NK-92 (cell line): Measurements from ENCODE around the gene LINC01488.

Experiments used
- DNase-seq: peaks from one replicate; lab custom pipeline; 2025; ENCODE audit not compliant: unreplicated experiment; lab: John Stamatoyannopoulos, UW

LINC01488 gene

GRCh38 chr11:69525516-69526452 is 44.3 kb downstream of the LINC01488 start:
- DNase-seq, result no peak

- no peak for DNase-seq
These were observed 45.0 kb downstream of the LINC01488 start for GRCh38 chr11:69526453-69526810.

GRCh38 chr11:69529001-69529400 is 47.5 kb downstream of the LINC01488 start:
- no peak for DNase-seq

- no peak for DNase-seq
These were observed 49.0 kb downstream of the LINC01488 start for GRCh38 chr11:69530278-69531070.

GRCh38 chr11:69531071-69531716 is 49.7 kb downstream of the LINC01488 start:
- DNase-seq, result no peak

- DNase-seq, result no peak
These were observed 50.2 kb downstream of the LINC01488 start for GRCh38 chr11:69531717-69532088.

- no peak for DNase-seq
These were observed 52.1 kb downstream of the LINC01488 start for GRCh38 chr11:69533296-69534165.

- no peak for DNase-seq
These were observed 52.7 kb downstream of the LINC01488 start for GRCh38 chr11:69534166-69534530.

GRCh38 chr11:69535908-69536307 is 54.4 kb downstream of the LINC01488 start:
- DNase-seq, result no peak

- no peak for DNase-seq
These were observed 54.9 kb downstream of the LINC01488 start for GRCh38 chr11:69536406-69536805.

- DNase-seq, result no peak
These were observed 55.7 kb downstream of the LINC01488 start for GRCh38 chr11:69537126-69537525.

GRCh38 chr11:69537855-69538640 is 56.6 kb downstream of the LINC01488 start:
- no peak for DNase-seq

- DNase-seq, result no peak
These were observed 57.4 kb downstream of the LINC01488 start for GRCh38 chr11:69538854-69539253.

GRCh38 chr11:69539416-69540117 is 58.1 kb downstream of the LINC01488 start:
- no peak for DNase-seq

GRCh38 chr11:69540118-69541000 is 58.9 kb downstream of the LINC01488 start:
- DNase-seq, result no peak

GRCh38 chr11:69541001-69541285 is 59.5 kb downstream of the LINC01488 start:
- DNase-seq, result no peak

GRCh38 chr11:69541501-69542313 is 60.2 kb downstream of the LINC01488 start:
- DNase-seq, result no peak
